HepG2 (cell line): ENCODE results near the gene KLHL21. TPM values are rescaled to one million over a fixed set of nuclear protein-coding genes. Genes with fewer than 3 reads are reported as not detected.
"Not testable (repeated sequence)": the region's sequence is repeated elsewhere in the genome, so short reads cannot be mapped to it uniquely, and the experiment has no call there.

Source experiments
- ATAC-seq: fragments of 200-7000 bp; cut with Tn5 transposase; 3 replicates; pipeline ENCODE4 v1.9.1; 2020; ENCODE audit warnings: mild to moderate bottlenecking, moderate library complexity
- BruUV-seq: library from RNA; stranded (reverse); fragments of 400-500 nt; replicated peaks from 2 replicates; lab custom pipeline; 2021; lab: Mats Ljungman, UMichigan
- CTCF ChIA-PET: fragments of 300-600 bp; formaldehyde crosslinking; extraction: SDS; loops from one replicate; lab custom pipeline; 2021; ENCODE audit warnings: low total read pairs, inconsistent platforms, low intra/inter-chr PET ratio; lab: Yijun Ruan, JAX
- POLR2A ChIA-PET: fragments of 350-600 bp; sonication (Branson Sonifier 250); formaldehyde crosslinking; loops from one replicate; lab custom pipeline; 2020; ENCODE audit warnings: antibody characterized with exemption, inconsistent platforms; lab: Yijun Ruan, JAX
- DNase-seq: peaks from one replicate; pipeline ENCODE4 v3.0.0-alpha.2; 2015; ENCODE audit warnings: low spot score
- FAIRE-seq: peaks from 3 replicates; lab custom pipeline; 2011; peaks lifted over from hg19 to GRCh38; lab: Jason Lieb, UNC
- H2AFZ ChIP-seq: one replicate; pipeline ENCODE4 v1.6.1; 2011; ENCODE audit warnings: low read length, inconsistent platforms
- H3K27ac ChIP-seq: fragments of 300-600 bp; 3 replicates; pipeline ENCODE4 v1.8.0; 2011; ENCODE audit warnings: mixed run types, mild to moderate bottlenecking, mixed read lengths, low read length, inconsistent platforms; ENCODE audit not compliant: insufficient read depth; ENCODE audit errors: extremely low read length
- H3K27me3 ChIP-seq, 2 experiments: fragments of 200-600 bp in 1 of 2; 2 replicates in 1 of 2; 3 replicates in 1 of 2; pipeline versions ENCODE4 v1.6.0 to v1.8.0; 2011; ENCODE audit warnings: low read length in 2 of 2, mild to moderate bottlenecking in 2 of 2, moderate library complexity in 2 of 2, inconsistent platforms in 1 of 2; ENCODE audit not compliant: insufficient read depth in 2 of 2, control insufficient read depth in 1 of 2
- H3K36me3 ChIP-seq, 2 experiments: fragments of 200-600 bp in 1 of 2; replicated peaks in 1 of 2; 2 replicates in 1 of 2; 3 replicates in 1 of 2; pipeline versions ENCODE4 v1.5.1 to v1.8.0; 2011; ENCODE audit warnings: low read length in 2 of 2, inconsistent platforms in 1 of 2; ENCODE audit not compliant: insufficient read depth in 2 of 2, control insufficient read depth in 1 of 2
- H3K4me1 ChIP-seq: 2 replicates; pipeline ENCODE4 v1.5.1; 2012; ENCODE audit warnings: low read length, inconsistent platforms; ENCODE audit not compliant: insufficient read depth
- H3K4me2 ChIP-seq: 2 replicates; pipeline ENCODE4 v1.6.0; 2011; ENCODE audit warnings: low read depth, low read length, inconsistent platforms
- H3K4me3 ChIP-seq, 3 experiments: fragments of 200-600 bp in 1 of 3; sonication (generic), shearing (Covaris generic) in 1 of 3; replicated peaks in 1 of 3; 2 replicates each; pipeline ENCODE4 v1.5.1; 2011 to 2016; ENCODE audit warnings: low read length in 3 of 3, inconsistent platforms in 2 of 3, low read depth in 2 of 3, mild to moderate bottlenecking in 2 of 3, control low read depth in 1 of 3, mixed read lengths in 1 of 3; ENCODE audit not compliant: insufficient read depth in 1 of 3
- H3K79me2 ChIP-seq: one replicate; pipeline ENCODE4 v1.6.1; 2011; ENCODE audit warnings: low read length, inconsistent platforms; ENCODE audit not compliant: insufficient read depth
- H3K9ac ChIP-seq: 2 replicates; pipeline ENCODE4 v1.6.0; 2011; ENCODE audit warnings: mild to moderate bottlenecking, low read depth, low read length, inconsistent platforms; ENCODE audit not compliant: insufficient read depth
- H3K9me3 ChIP-seq: 2 replicates; pipeline ENCODE4 v1.5.1; 2012; ENCODE audit warnings: mild to moderate bottlenecking, low read length
- H4K20me1 ChIP-seq: 2 replicates; pipeline ENCODE4 v1.6.0; 2011; ENCODE audit warnings: inconsistent platforms, mild to moderate bottlenecking, low read length, moderate library complexity; ENCODE audit not compliant: insufficient read depth
- KAT8 ChIP-seq: IDR thresholded peaks from 2 replicates; pipeline ENCODE4 v1.6.1; 2016; ENCODE audit warnings: missing genetic modification reagents, missing compliant biosample characterization
- NFE2 ChIP-seq: sonication (generic); formaldehyde crosslinking; IDR thresholded peaks from 2 replicates; pipeline ENCODE4 v1.4.0; 2020; ENCODE audit warnings: missing genetic modification reagents
- SALL2 ChIP-seq: sonication (generic); formaldehyde crosslinking; IDR thresholded peaks from 2 replicates; pipeline ENCODE4 v1.8.1; 2023; ENCODE audit warnings: mild to moderate bottlenecking, missing genetic modification reagents, inconsistent platforms
- YEATS4 ChIP-seq: sonication (generic); formaldehyde crosslinking; IDR thresholded peaks from 2 replicates; pipeline ENCODE4 v1.4.0; 2020; ENCODE audit warnings: missing genetic modification reagents, borderline replicate concordance
- ZC3H4 ChIP-seq: sonication (generic); formaldehyde crosslinking; IDR thresholded peaks from 2 replicates; pipeline ENCODE4 v1.4.0; 2020; ENCODE audit warnings: missing genetic modification reagents, borderline replicate concordance
- ZEB1 ChIP-seq: IDR thresholded peaks from 2 replicates; pipeline ENCODE4 v1.6.1; 2012; ENCODE audit warnings: mild to moderate bottlenecking, low read depth, inconsistent platforms; ENCODE audit not compliant: insufficient replicate concordance
- ZNF10 ChIP-seq: sonication (generic); formaldehyde crosslinking; IDR thresholded peaks from 2 replicates; pipeline ENCODE4 v1.4.0; 2020; ENCODE audit warnings: mild to moderate bottlenecking, low read depth, missing genetic modification reagents, borderline replicate concordance
- ZNF350 ChIP-seq: sonication (generic); formaldehyde crosslinking; IDR thresholded peaks from 2 replicates; pipeline ENCODE4 v1.4.0; 2020; ENCODE audit warnings: mild to moderate bottlenecking, low read depth, missing genetic modification reagents, borderline replicate concordance
- ZNF780A ChIP-seq: sonication (generic); formaldehyde crosslinking; IDR thresholded peaks from 2 replicates; pipeline ENCODE4 v1.8.0; 2022; ENCODE audit warnings: mild to moderate bottlenecking, missing genetic modification reagents, moderate library complexity
- WGBS: methylation state at CpG from one replicate; pipeline ENCODE4 v1.1.6; 2017; ENCODE audit warnings: low lambda C conversion rate; 5-methylcytosine and 5-hydroxymethylcytosine counted together
- in situ Hi-C: cut with HindIII; loops from 2 replicates; pipeline ENCODE4 v1.10.0; 2017; ENCODE audit warnings: low pct_unique_long_range_greater_than_20kb; ENCODE audit not compliant: extremely low pct_ligation_motif_present
- intact Hi-C: fragments of 100-400 bp; cut with micrococcal nuclease; formaldehyde crosslinking; loops from one replicate; pipeline ENCODE4 v1.10.0; 2022; ENCODE audit not compliant: unreplicated experiment
- polyA plus RNA-seq, 8 experiments: library from polyadenylated mRNA; depleted of rRNA in 3 of 8; stranded (reverse) in 7 of 8; unstranded in 1 of 8; fragments of >200 nt; fragmentation: Illumina TruSeq in 4 of 8; extraction: Trizol in 4 of 8; gene quantifications; 2 replicates each; pipeline versions ENCODE4 v1.2.1 to v1.2.3, GENCODE V29; 2011 to 2016; ENCODE audit warnings: low read depth in 4 of 8, missing spikeins in 1 of 8, mixed read lengths in 1 of 8; ENCODE audit not compliant: insufficient read depth in 1 of 8
- total RNA-seq, 5 experiments: library from RNA; depleted of rRNA; stranded (reverse); fragments of >200 nt; fragmentation: Illumina TruSeq; extraction: Trizol; gene quantifications; 2 replicates each; pipeline ENCODE4 v1.2.3, GENCODE V29; 2016; ENCODE audit warnings: low read depth in 1 of 5

KLHL21 gene
- total and polyA plus RNA-seq, 2 of the 13 experiments (the other 11 are each of a cell fraction or from before 2014, with no cell fraction given): 14.8 to 25.0 TPM

GRCh38 chr1:6645018-6645417, 42.3 kb upstream of the KLHL21 start:
- no TSS peak for BruUV-seq
- FAIRE-seq (no peak), DNase-seq (no peak), ATAC-seq (no peak)
- Histone ChIP-seq H3K27me3 (no peaks in the 10 kb centered on the region), H3K4me2 (no peak overlapping the region), H4K20me1 (no peaks in the 10 kb centered on the region), H3K27ac (no peak overlapping the region), H3K4me3 (no peak overlapping the region), H3K4me1 (no peaks in the 10 kb centered on the region), H3K79me2 (no peaks in the 10 kb centered on the region), H3K36me3 (peaks cover 20 to 52% of the 10 kb centered on the region in 2 experiments), H2AFZ (no peak overlapping the region), H3K9me3 (no peaks in the 10 kb centered on the region), H3K9ac (no peak overlapping the region)
- intact Hi-C loops (loop anchor here (5.0 kb wide), 2 partner anchors 93 to 158 kb away; partner anchors contain the start of gene NOL9), in situ Hi-C loops (no loop called here)
- CTCF ChIA-PET: no interaction called here
- POLR2A ChIA-PET: no interaction called here
- no peak for TF ChIP-seq ZNF780A
- TF ChIP-seq KAT8 (CRISPR knock-in tag): no peak
- TF ChIP-seq SALL2 (CRISPR knock-in tag): no peak
- no peak for TF ChIP-seq NFE2
- no peak for TF ChIP-seq ZNF10 (CRISPR knock-in tag)
- TF ChIP-seq YEATS4 (CRISPR knock-in tag): no peak
- no peak for TF ChIP-seq ZC3H4
- TF ChIP-seq ZNF350 (CRISPR knock-in tag): no peak
- TF ChIP-seq ZEB1: no peak
- 94% methylated on average over 7 of the region's 7 CpGs for WGBS

- CTCF ChIA-PET: not testable (repeated sequence)
Observed at GRCh38 chr1:6640867-6641266, 38.2 kb upstream of the KLHL21 start.

More at GRCh38 chr1:6640867-6641266, 38.2 kb upstream of the KLHL21 start:
- H3K27ac ChIP-seq, H3K9ac ChIP-seq, H3K27me3 ChIP-seq, DNase-seq, intact Hi-C loops, POLR2A ChIA-PET, BruUV-seq, H3K9me3 ChIP-seq, ATAC-seq, in situ Hi-C loops, H2AFZ ChIP-seq, FAIRE-seq, H3K79me2 ChIP-seq, H3K4me1 ChIP-seq, H3K4me3 ChIP-seq, H4K20me1 ChIP-seq, H3K4me2 ChIP-seq: not testable (repeated sequence)
- WGBS: 98% methylated on average over 3 of the region's 3 CpGs
- peaks cover 43 to 85% of the 10 kb centered on the region in 2 experiments for H3K36me3 ChIP-seq
